ENCODE data around the gene KIAA0930.

Gene KIAA0930

GRCh38 chr22:45172881-45173585, 67.7 kb downstream of the KIAA0930 start:
- no peak for DNase-seq (ENCODE audit: low read depth)

- no peak for DNase-seq (ENCODE audit: low read depth)
Observed at GRCh38 chr22:45171830-45172229, 68.9 kb downstream of the KIAA0930 start.

GRCh38 chr22:45169591-45170466, 70.9 kb downstream of the KIAA0930 start:
- DNase-seq (ENCODE audit: low read depth): no peak

GRCh38 chr22:45166932-45167331, 73.8 kb downstream of the KIAA0930 start:
- DNase-seq (ENCODE audit: low read depth): no peak

GRCh38 chr22:45164270-45165088, 76.2 kb downstream of the KIAA0930 start:
- peak; percentile 24 for DNase-seq (ENCODE audit: low read depth)

GRCh38 chr22:45163451-45164269, 77.0 kb downstream of the KIAA0930 start, which contains the start of gene NUP50:
Gene NUP50, plus strand, starts transcription at chr22:45163925. Its CDS starts 4,253 bp downstream, at chr22:45168178.
- DNase-seq (ENCODE audit: low read depth): peak; percentile 95

- DNase-seq (ENCODE audit: low read depth): no peak
Observed at GRCh38 chr22:45163099-45163450, 77.6 kb downstream of the KIAA0930 start.

- DNase-seq (ENCODE audit: low read depth): no peak
Observed at GRCh38 chr22:45162531-45162930, 78.2 kb downstream of the KIAA0930 start.

GRCh38 chr22:45159652-45160462, 80.8 kb downstream of the KIAA0930 start:
- DNase-seq (ENCODE audit: low read depth): no peak

GRCh38 chr22:45157907-45158306, 82.8 kb downstream of the KIAA0930 start:
- DNase-seq (ENCODE audit: low read depth): no peak

- DNase-seq (ENCODE audit: low read depth): no peak
Observed at GRCh38 chr22:45155050-45155840, 85.4 kb downstream of the KIAA0930 start.

- no peak for DNase-seq (ENCODE audit: low read depth)
Observed at GRCh38 chr22:45154383-45154782, 86.3 kb downstream of the KIAA0930 start.

- DNase-seq (ENCODE audit: low read depth): no peak
Observed at GRCh38 chr22:45151503-45151902, 89.2 kb downstream of the KIAA0930 start.

GRCh38 chr22:45150139-45150538, 90.6 kb downstream of the KIAA0930 start:
- no peak for DNase-seq (ENCODE audit: low read depth)

GRCh38 chr22:45149671-45150070, 91.0 kb downstream of the KIAA0930 start:
- DNase-seq (ENCODE audit: low read depth): no peak

GRCh38 chr22:45144916-45145315, 95.8 kb downstream of the KIAA0930 start:
- DNase-seq (ENCODE audit: low read depth): no peak

GRCh38 chr22:45142376-45142775, 98.3 kb downstream of the KIAA0930 start:
- no peak for DNase-seq (ENCODE audit: low read depth)
